Fibroblast of peridontal ligament (primary cell): ENCODE measurements around the gene RETREG1.
A peak's percentile ranks its signal among the peaks of the same experiment; 100 is the strongest.

Experiments used
- DNase-seq: peaks from one replicate; pipeline ENCODE4 v3.0.0-alpha.2; 2010; ENCODE audit errors: extremely low read depth

Gene RETREG1

DNA sequence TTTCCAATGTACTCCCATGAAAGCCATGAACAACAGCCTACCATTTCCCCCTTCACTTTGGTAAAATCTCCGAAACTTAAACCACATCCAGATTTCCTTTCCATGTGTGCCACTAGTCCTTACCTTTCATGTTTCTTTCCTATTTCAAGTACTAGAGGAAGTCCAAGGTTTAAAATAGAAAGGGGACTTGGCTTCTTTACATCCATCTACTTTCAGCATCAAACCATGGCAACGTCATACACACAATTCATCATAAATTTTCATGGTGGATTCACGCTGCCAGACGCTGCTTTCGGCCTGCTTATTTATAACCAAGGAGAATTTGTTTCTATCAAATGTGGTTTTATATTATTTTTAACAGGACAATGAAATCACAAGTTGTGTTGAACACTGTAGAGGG lies 92.5 kb downstream of the RETREG1 start:
- DNase-seq, result no peak

DNA sequence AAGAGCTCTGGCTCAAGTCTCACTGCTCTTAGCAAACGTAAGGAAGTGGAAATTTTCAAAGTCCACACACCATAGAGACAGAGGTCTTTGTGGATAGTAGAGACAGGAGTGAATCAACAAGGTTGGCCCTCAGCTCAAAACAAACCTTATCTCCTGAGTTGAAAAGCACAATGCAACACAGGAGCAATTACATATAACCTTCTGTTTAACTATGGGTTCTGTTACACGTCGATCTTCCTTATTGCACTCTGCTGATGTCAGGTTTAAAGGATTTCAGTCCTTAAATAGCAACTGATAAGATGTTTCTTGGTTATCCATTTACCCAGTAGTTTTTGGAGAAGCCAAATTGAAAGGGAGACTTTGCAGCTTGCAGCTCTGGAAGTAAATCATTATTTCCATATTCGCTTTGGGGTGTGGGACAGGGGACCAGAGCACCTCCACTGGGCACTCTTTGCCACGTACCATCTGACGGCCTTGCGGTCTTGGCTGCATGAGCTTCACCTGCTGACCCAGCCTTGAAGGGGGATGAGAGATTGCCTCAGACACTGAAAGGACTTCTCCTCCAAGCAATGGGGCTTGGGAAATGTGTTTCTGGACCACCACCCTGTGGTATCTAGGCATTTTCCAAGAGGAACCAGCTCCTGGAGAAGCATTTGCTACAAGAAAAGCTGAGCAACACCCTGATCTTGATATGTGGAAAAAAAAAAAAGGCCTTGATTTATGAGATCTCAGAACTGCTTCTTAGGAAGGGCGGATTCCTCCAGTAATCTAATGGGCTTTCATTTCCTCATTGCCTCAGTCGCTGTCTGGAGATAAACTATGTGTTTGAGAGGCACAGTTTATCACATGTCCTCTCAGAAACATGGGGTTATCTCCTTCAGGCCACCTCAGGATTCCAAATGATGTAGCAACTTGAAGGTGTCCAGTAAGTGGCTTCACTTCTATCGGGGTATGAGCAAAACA lies 95.0 kb downstream of the RETREG1 start:
- no peak for DNase-seq

DNA sequence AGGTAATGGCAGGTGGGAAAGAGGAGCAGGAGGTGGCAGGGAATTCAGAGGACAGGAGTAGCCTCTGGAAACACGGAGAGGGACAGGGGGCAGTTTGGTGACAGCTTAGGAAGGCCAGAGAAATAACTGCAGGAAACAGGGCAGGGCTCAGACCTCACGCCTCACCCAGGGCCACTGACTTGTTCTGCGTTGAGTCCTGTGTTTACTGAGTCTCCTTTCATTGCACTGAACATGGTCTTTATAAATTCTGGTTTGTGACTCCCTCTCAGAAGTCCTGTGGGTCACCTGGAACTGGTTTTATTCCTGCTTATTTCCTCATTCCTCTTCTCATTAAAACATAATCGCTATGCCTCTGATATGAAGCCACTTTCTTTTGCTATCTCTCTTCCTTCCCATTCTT lies 96.0 kb downstream of the RETREG1 start:
- DNase-seq, result no peak

DNA sequence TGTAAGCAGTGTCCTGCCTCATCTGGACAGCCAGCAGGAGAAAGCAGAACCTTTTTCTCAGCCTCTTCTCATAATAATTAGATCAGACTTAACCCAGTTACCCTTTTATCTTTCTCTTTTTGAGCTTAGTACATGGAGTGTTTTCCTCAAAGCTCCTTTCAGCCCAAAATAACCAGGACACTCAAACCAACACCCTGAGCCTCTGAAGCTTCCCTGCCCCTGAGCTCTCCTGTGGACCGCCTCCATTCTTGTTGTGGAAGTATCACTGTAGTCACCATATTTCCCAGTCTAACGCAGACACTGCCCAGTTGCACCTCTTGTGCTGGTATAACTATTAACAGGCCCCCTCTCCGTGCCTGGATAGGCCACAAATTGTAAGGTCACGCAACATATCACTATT lies 97.4 kb downstream of the RETREG1 start:
- DNase-seq, result no peak

DNA sequence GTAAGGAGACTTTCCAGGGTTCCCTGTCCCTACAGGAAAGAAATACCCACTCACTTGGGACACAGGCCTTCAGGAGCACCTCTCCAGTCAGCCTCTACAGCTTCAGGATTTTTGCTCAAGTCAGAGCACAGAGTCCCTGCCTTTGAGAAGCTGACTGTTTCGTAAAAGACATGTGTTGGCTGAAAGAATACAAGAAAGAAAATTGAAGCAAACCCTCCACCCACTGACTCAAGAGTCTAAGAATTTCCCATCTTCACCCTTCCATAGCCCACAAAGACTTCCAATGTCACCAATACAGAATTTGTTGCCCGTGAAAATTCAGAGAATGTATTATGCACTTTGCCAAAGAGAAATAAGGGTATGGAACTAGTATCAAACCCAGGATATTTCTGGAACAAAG lies 98.2 kb downstream of the RETREG1 start:
- no peak for DNase-seq

DNA sequence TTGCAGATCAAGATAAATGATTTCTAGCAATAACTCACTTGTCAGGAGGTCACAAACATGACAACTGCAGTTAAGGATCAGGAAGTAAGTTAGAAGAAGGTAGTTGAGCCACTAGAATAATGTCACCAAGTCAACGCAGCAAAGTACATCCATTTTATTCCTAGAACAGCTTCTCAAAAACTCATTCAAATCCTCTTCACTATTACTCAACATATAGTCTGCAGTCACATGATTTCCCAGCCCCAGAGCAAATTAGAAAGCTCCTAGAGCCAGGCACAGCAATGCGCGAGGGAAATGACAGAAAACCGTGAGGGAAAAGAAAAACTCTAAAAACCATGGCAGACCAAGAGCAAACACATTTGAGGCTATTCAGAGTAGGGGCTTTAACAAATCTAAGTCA lies 101.3 kb downstream of the RETREG1 start:
- no peak for DNase-seq

DNA sequence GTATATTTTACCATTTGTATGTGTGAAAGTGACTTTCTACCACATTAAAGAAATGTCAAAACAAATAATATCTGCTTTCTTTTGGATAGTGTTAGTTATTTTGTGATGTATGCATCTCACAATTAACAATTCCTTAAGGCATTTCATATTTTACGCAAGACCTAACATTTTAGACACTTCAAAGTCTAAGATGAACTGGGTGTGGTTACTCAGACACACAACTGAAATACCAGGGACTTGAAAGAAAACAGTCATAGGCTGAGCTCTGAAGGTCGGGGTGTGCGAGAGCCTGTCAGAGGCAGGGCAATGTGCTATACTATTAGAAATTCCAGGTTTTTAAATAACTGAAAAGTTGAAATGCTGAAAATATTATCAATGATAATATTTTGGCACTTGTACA lies 106.7 kb downstream of the RETREG1 start:
- DNase-seq, result no peak

DNA sequence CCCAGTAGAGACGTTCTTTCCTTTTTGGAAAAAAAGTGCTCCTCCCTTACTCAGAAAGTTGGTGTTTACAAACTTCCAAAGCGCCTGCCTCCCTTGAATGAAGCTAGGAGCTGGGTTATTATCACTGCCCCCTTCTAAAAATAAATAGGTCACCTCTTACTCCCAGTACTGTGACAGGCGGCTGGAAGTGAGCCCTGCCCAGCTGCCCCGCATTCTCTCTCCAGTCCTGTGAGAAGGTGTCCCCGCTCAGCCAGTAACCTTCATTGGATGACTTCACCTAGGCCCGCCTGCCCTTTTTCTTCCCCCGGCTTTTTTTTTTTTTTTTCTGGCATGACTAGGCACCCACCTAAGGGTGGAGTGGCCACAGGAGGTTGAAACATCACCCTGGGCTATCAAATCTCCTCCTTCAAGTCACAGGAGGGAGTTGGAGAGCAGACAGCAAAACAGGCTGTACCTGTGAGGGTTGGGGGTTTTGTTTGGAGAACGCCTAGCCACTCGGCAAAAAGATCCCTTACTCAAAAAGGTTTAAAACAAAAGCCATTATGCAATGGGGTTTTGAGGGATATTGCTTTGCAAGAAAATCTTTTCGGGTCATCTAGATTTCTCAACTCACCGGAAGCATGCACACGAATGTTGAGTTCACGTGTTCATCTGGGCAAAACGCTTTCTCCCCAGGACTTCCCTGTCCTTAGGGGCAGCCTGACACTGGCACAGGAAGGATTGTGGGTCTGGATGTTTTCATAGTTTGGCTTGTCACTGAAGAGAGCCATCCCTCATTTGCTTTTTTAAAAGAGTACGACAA lies 107.9 kb downstream of the RETREG1 start:
- no peak for DNase-seq

DNA sequence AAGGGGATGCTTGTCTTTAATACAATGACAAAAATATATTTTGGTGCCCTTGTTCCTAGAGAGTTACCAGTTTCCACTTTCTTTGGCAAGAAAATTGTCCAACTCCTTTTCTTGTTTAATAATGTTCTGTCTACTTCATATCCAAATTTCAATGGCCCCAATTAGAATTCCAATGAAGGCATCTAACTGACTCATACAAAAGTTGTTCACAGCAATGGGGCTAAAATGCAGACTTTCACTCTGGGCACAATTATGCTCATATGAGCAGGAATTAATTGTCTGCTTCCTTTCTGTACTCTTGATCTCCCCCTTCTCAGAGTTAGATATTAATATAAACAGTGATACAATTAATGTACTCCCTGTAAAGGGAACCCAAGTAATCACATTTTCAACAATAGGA lies 109.1 kb downstream of the RETREG1 start:
- DNase-seq, result peak; percentile 13

DNA sequence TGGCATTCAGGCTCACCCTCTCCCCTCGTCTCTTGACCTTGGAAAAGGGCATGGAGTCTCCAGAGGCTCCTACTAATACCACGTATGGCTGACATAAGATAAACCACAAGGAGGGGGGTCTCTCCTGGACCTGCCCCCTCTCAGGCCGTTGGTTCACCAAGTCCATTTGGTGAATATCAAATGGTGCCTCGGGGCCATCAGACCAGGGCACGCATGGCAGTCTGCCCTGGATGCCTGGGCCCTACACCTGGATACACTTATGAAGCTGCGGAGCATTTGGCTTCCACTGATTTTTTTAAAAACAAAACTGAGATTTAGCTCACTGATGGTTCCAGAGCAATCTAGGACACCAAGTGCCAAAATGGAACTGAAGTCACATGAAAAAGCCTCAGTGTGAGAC lies 110.9 kb downstream of the RETREG1 start:
- DNase-seq, result no peak

DNA sequence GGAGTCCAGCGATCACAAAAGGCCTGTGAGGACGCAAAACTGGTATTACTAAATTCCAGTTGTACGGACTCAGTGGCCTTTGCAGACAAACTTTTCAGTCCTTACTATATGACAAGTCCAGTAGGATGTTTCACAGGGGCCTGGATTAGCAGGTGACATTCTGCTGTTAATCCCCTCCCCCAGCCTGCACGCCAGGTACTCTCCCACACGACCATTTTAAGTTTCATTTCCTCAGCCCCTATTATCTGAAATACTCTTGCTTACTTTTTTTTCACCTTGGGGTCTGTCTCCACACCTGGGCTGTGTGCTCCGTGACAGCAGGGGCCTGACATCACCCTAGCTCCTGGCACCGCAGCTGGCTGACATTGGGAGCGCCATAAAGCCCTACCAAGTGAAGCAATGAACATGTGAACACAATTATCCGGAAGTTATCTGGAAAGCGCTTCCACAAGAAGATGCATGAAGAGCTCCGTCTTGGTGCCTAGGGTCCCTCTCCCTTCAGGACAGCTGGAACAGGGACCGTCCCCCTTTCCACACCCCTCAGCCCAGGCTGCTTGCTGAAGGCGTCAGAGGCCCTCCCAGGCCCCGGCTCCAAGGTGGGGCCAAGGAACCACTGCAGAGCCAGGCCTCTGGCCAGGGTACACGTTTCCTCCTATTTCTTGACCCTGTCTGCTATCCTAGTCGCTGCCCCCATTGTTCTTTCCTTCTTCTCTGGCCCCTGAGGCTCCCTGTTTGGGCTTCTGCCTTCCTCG lies 111.5 kb downstream of the RETREG1 start:
- no peak for DNase-seq

DNA sequence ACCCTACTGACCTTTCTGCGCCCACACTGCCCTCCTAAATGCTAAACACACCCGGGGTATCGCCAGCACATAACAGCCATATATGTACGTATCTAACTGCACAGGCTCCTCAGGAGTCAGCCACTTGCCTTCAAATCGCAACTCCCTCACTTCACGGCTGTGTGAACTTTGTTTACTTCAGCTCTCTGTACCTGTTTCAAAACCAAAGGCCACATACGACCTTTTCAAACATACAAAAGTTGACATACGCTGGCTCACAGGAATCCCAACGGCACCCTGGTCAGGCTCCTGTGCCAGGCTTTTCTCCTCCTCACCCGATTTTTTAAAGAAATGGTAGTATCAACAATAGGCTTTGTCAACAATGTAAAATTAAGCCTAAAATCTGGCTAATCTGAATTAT lies 112.2 kb downstream of the RETREG1 start:
- no peak for DNase-seq

DNA sequence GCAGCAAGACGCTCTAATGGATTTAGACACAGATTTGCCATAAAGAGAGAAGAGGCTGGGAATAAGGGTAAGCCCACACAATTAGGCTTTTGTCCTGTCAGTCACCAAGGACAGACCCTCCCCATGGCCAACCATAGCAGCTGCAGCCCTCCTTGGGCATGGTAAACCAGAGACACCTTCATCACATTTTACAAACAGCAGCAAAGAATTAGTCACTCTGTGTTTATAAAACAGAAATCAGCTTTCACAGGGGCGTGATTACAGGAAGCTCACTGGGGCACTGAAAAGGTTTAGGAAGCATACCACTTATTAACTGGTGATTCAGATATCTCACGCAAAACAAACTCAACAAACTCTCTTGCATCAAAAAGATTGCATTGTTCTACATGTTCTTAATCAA lies 113.9 kb downstream of the RETREG1 start:
- DNase-seq, result peak; percentile 19

DNA sequence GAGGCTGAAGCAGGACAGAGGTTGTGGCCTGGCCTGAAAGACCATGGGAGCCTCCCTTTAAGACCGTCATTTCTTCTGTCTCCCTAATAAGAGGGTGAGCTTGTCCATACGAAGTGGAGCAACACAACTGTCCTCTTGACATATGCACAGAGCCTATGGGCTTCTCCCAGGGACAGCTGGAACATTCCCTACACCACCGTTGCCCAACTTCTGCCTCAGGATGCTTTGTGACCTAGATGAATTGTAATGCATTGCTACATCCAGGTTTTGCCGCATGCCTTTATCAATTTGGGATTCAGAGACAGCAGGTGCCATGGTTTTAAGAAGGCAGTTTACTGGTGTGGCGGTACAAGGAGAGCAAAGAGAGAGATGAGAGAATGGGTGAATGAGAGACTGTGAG lies 116.8 kb downstream of the RETREG1 start:
- no peak for DNase-seq

DNA sequence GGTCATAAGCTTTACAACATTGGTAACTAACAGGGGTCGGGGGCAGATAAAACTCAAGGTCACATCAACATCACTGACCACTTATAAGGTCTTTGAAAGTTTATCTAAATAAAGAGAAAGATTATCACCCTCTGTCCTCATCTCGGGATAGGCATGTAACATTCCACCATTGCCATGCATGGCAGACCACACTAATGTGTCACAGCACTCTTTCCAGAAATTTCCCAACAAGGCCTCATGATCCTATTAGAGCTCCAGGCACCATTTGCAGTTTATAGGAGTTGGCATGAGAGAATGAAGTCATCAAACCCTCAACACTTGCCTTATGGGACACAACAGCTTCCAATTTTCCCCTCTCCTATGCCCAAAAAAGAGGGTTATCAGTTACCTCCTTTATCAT lies 119.3 kb downstream of the RETREG1 start:
- no peak for DNase-seq

DNA sequence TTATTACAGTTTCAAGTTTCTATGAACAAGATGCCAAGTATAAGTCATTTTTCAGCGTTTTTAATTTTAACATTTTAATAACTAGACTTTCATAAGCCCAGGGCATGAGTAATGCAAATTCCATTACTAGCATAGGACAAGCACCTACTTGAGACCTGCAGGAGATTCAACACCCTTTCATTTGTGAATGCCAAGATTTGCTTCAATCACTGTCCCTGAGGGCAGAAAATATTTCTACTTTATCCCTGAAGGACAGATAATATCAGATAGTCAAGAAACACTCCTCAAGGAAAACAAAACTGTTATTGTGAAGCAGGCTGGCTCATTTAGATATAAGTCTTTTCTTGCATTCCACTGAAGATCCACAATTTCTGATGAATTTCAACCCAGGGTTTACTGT lies 123.5 kb downstream of the RETREG1 start:
- DNase-seq, result no peak

DNA sequence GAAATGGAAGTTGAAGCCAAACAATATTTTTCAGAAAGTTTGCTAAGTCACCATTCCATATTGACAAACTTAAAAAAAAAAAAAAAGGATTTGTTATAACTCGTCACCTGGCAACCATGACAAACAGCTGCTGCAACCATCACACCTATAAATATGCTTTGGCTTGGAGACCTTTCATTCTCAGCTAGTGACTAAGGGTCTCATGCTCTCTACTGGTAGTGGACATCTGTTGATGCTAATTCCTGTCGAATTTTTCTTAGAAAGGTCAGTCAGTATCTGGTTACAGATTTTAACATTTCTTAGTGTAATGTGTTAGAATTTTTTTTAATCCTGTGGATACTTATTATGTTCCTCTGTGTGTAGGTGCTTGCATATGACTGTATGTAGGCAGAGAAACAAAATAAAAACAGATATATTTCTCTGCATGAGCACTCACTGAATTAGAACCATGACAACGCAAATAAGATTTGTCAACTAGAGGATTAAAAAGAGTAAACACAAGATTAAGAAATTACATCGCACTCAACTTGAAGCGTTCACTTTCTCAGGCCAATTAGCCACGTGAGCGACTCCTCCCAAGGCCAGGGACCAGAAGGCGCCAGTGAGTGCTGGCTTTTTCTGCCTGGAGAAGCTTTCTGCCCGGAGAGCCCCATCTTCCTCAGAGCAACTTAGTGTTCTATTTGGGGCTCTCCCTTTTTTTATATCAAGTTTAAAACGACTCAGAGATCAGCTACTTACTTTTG lies 124.2 kb downstream of the RETREG1 start:
- DNase-seq, result peak; percentile 42

DNA sequence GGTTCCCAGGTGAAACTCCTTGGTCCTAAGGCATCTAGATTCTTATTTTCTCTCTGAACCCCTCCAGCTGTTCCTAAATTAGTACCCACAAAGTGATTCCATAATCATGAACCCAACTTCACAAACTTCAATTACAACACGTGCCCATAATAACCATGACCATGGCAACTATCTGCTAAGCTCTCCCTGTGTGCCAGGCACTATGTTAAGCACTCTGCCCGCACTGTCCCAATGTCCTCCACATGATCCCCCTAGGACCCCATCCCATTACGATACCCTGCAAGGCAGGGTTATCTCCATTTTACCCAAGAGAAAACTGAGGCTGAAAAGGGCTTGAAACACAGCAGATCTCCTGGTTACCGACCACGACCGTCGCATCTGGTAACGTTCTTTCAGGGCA lies 125.9 kb downstream of the RETREG1 start:
- DNase-seq, result no peak

DNA sequence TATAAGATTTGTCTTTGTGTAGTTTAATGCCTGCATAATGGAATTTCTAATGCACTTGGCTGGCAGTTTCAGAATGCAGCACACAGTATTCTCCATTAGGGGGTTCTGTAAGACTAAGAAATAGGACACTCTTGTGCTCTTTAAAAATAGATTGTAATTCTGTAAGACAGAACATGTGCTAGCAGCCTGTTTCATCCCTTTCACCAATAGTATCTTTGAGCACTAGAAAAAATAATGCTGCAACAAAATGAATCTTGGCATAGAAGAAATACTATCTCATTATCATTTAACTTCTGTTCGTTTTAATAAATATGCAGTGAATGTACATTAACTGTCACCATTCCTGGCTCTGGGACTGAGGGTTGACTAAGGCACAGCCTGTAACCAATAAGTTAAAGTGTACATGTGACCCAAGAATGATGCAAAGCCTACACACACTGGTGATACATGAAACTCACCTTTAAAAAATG lies 127.4 kb downstream of the RETREG1 start:
- DNase-seq, result peak; percentile 79

DNA sequence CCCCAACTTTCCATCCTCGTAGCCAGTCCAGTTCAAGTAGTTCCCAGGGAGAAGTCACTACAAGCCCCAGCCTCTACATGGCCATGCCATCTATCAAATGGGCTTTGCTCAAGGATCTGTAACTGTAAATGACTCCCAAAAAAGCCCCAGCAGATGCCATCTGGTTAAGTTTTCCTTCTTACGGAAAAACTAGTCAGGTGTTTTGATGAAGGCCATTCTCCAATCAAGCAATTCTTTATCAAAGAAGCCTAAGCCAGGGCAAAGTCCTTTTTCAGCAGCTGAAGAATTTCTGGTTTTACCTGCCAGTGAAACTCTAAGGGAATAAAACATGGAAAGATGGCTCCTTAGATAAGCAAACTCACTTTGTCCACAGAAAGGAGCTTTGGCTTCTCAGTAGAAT lies 129.3 kb downstream of the RETREG1 start:
- DNase-seq, result no peak

DNA sequence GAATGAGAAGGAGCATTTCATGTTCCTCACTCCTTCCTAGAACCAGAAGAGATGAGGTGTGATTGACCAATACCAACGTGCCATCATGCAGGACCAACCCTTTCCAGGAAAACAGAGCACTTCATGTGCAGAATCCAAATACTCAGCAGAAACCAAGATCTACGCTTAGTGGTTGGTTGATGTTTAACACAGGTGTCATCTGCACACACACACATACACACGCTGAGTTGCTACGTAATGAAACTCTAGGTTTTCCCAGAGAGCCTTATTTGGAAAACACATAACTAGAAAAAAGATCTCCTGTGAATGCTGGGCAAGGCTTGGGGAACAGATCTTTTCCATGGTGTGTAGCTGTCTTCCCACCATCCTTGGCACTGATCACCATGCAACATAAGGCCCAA lies 130.1 kb downstream of the RETREG1 start:
- no peak for DNase-seq
